ENCODE results near the gene ADNP.

Gene ADNP

GRCh38 chr20:50932016-50932485, 814 bp upstream of the ADNP start:
- DNase-seq: no peak

- no peak for DNase-seq
Measured at GRCh38 chr20:50930976-50931305, 296 bp downstream of the ADNP start.

- peak; percentile 53 for DNase-seq
Measured at GRCh38 chr20:50930139-50930975, 880 bp downstream of the ADNP start.

GRCh38 chr20:50929299-50930138, 1.7 kb downstream of the ADNP start:
- DNase-seq: peak; percentile 94

GRCh38 chr20:50928469-50928868, 2.8 kb downstream of the ADNP start:
- DNase-seq: no peak

- no peak for DNase-seq
Measured at GRCh38 chr20:50926530-50926929, 4.7 kb downstream of the ADNP start.

- DNase-seq: no peak
Measured at GRCh38 chr20:50924261-50924920, 6.8 kb downstream of the ADNP start.

GRCh38 chr20:50921803-50922501, 9.3 kb downstream of the ADNP start:
- DNase-seq: no peak

GRCh38 chr20:50920997-50921396, 10.2 kb downstream of the ADNP start:
- no peak for DNase-seq

GRCh38 chr20:50919567-50919966, 11.7 kb downstream of the ADNP start:
- no peak for DNase-seq

GRCh38 chr20:50918403-50918802, 12.8 kb downstream of the ADNP start:
- DNase-seq: no peak

- DNase-seq: no peak
Measured at GRCh38 chr20:50916934-50917333, 14.3 kb downstream of the ADNP start.

- peak; percentile 7 for DNase-seq
Measured at GRCh38 chr20:50916257-50916656, 15.0 kb downstream of the ADNP start.

GRCh38 chr20:50915424-50915823, 15.8 kb downstream of the ADNP start:
- DNase-seq: no peak

- DNase-seq: no peak
Measured at GRCh38 chr20:50913690-50914375, 17.4 kb downstream of the ADNP start.

GRCh38 chr20:50911716-50912115, 19.5 kb downstream of the ADNP start:
- no peak for DNase-seq

- DNase-seq: no peak
Measured at GRCh38 chr20:50911030-50911429, 20.2 kb downstream of the ADNP start.

GRCh38 chr20:50909413-50909812, 21.8 kb downstream of the ADNP start:
- no peak for DNase-seq

- DNase-seq: no peak
Measured at GRCh38 chr20:50904067-50904570, 27.1 kb downstream of the ADNP start.

GRCh38 chr20:50903353-50904051, 27.7 kb downstream of the ADNP start:
- DNase-seq: no peak

GRCh38 chr20:50901301-50901700, 29.9 kb downstream of the ADNP start:
- DNase-seq: no peak
